B cell (primary cell): Measurements from ENCODE around the gene DNAJA2. TPM values are rescaled to one million over a fixed set of nuclear protein-coding genes. Genes with fewer than 3 reads are reported as not detected.

ENCODE experiments used
- ATAC-seq: fragments of 200-7000 bp; cut with Tn5 transposase; one replicate; pipeline ENCODE4 v1.10.0; 2021; ENCODE audit warnings: low read depth, mild to moderate bottlenecking, moderate number of reproducible peaks, moderate library complexity
- CTCF ChIA-PET: fragments of 350-600 bp; sonication (Branson Sonifier 250); formaldehyde crosslinking; loops from one replicate; lab custom pipeline; 2021; ENCODE audit warnings: antibody characterized with exemption, inconsistent platforms; lab: Charles Lee
- POLR2A ChIA-PET: fragments of 350-600 bp; sonication (Branson Sonifier 250); formaldehyde crosslinking; loops from one replicate; lab custom pipeline; 2021; ENCODE audit warnings: antibody characterized with exemption; lab: Charles Lee
- DNase-seq: peaks from one replicate; pipeline ENCODE4 v3.0.0; 2013
- H2AFZ ChIP-seq: 2 replicates; pipeline ENCODE4 v1.6.1; 2012; ENCODE audit warnings: mild to moderate bottlenecking, low read depth, low read length; ENCODE audit not compliant: insufficient read depth, poor library complexity, severe bottlenecking
- H3K27ac ChIP-seq, 2 donors: 1 replicate in 1 of 2; 2 replicates in 1 of 2; pipeline ENCODE4 v1.5.1; 2012 to 2013; ENCODE audit warnings: low read length in 2 of 2, mild to moderate bottlenecking in 2 of 2, moderate library complexity in 1 of 2
- H3K27me3 ChIP-seq, 4 experiments: fragments of 200-600 bp in 1 of 4; sonication (generic) in 1 of 4; replicated peaks in 1 of 4; 1 replicate in 2 of 4; 2 replicates in 2 of 4; pipeline versions ENCODE4 v1.6.1 to v1.7.0; 2013 to 2016; ENCODE audit warnings: low read length in 3 of 4, mild to moderate bottlenecking in 2 of 4, mixed read lengths in 1 of 4, moderate library complexity in 1 of 4; ENCODE audit not compliant: insufficient read depth in 4 of 4, control insufficient read depth in 3 of 4; ENCODE audit errors: control extremely low read depth in 1 of 4
- H3K36me3 ChIP-seq, 2 experiments: replicated peaks in 1 of 2; 1 replicate in 1 of 2; 2 replicates in 1 of 2; pipeline versions ENCODE4 v1.6.1 to v1.7.1; 2013; ENCODE audit warnings: low read length in 1 of 2; ENCODE audit not compliant: insufficient read depth in 2 of 2, control insufficient read depth in 1 of 2; ENCODE audit errors: control extremely low read depth in 1 of 2, extremely low read depth in 1 of 2
- H3K4me1 ChIP-seq, 2 donors: fragments of 200-600 bp in 1 of 2; sonication (generic) in 1 of 2; 1 replicate in 1 of 2; 2 replicates in 1 of 2; pipeline versions ENCODE4 v1.5.1 to v1.6.1; 2013 to 2017; ENCODE audit warnings: low read length in 2 of 2; ENCODE audit not compliant: control insufficient read depth in 2 of 2, insufficient read depth in 2 of 2
- H3K4me2 ChIP-seq: replicated peaks from 2 replicates; pipeline ENCODE3; 2012; ENCODE audit warnings: mild to moderate bottlenecking, low read depth, low read length; ENCODE audit not compliant: poor library complexity, severe bottlenecking
- H3K4me3 ChIP-seq, 5 experiments: fragments of 200-600 bp in 1 of 5; sonication (generic) in 1 of 5; 1 replicate in 3 of 5; 2 replicates in 2 of 5; pipeline versions ENCODE4 v1.5.1 to v1.7.0; 2011 to 2016; ENCODE audit warnings: low read length in 4 of 5, mild to moderate bottlenecking in 4 of 5, low read depth in 2 of 5, control low read depth in 1 of 5, moderate library complexity in 1 of 5; ENCODE audit not compliant: insufficient read depth in 1 of 5; ENCODE audit errors: control extremely low read depth in 1 of 5, extremely low read depth in 1 of 5
- H3K79me2 ChIP-seq: fragments of 200-600 bp; sonication (generic); one replicate; pipeline ENCODE4 v1.6.0; 2016; ENCODE audit warnings: low read length; ENCODE audit not compliant: control insufficient read depth, insufficient read depth
- H3K9ac ChIP-seq: fragments of 200-600 bp; sonication (generic); 2 replicates; pipeline ENCODE4 v1.6.1; 2017; ENCODE audit warnings: mild to moderate bottlenecking, low read length, moderate library complexity
- H3K9me3 ChIP-seq, 3 donors: one replicate each; pipeline versions ENCODE4 v1.6.1 to v1.7.1; 2013; ENCODE audit warnings: low read length in 2 of 3; ENCODE audit not compliant: control insufficient read depth in 2 of 3, insufficient read depth in 1 of 3; ENCODE audit errors: control extremely low read depth in 1 of 3
- H4K20me1 ChIP-seq: 2 replicates; pipeline ENCODE4 v1.6.0; 2012; ENCODE audit warnings: mild to moderate bottlenecking, low read length; ENCODE audit not compliant: insufficient read depth, control insufficient read depth, poor library complexity, severe bottlenecking
- H3K27ac Mint-ChIP-seq: one replicate; pipeline ENCODE4 v1.8.0; 2021; ENCODE audit warnings: mixed read lengths
- H3K27me3 Mint-ChIP-seq: one replicate; pipeline ENCODE4 v1.8.0; 2021; ENCODE audit warnings: mixed read lengths
- H3K4me1 Mint-ChIP-seq: one replicate; pipeline ENCODE4 v1.8.0; 2021; ENCODE audit warnings: mixed read lengths
- H3K4me3 Mint-ChIP-seq: one replicate; pipeline ENCODE4 v1.8.0; 2021; ENCODE audit warnings: mixed read lengths
- H3K9me3 Mint-ChIP-seq: one replicate; pipeline ENCODE4 v1.8.0; 2022; ENCODE audit warnings: mixed read lengths; ENCODE audit not compliant: insufficient read depth
- EZH2 ChIP-seq: IDR thresholded peaks from 2 replicates; pipeline ENCODE4 v1.6.1; 2012; ENCODE audit warnings: borderline replicate concordance, low read depth, mild to moderate bottlenecking, moderate library complexity, low read length; ENCODE audit not compliant: insufficient read depth, poor library complexity, severe bottlenecking
- WGBS: methylation state at CpG from one replicate; pipeline ENCODE4 v1.1.5; 2013; ENCODE audit warnings: missing lambda C conversion rate; ENCODE audit not compliant: insufficient coverage; 5-methylcytosine and 5-hydroxymethylcytosine counted together
- intact Hi-C: fragments of 100-400 bp; cut with micrococcal nuclease; formaldehyde crosslinking; loops from one replicate; pipeline ENCODE4 v1.10.0; 2022
- polyA plus RNA-seq: library from polyadenylated mRNA; depleted of rRNA; stranded (reverse); fragments of >200 nt; gene quantifications from 2 replicates; pipeline ENCODE4 v1.2.3, GENCODE V29; 2012
- total RNA-seq, 2 donors: library from RNA; stranded (reverse); fragments of 120-200 nt in 1 of 2; gene quantifications; 1 replicate in 1 of 2; 2 replicates in 1 of 2; pipeline versions ENCODE4 v1.2.3 to v1.2.4, GENCODE V29; 2013 to 2022
- TF ChIP-seq, protein P1 (sequence below): fragments of 200-600 bp; IDR thresholded peaks from one replicate; pipeline ENCODE4 v1.8.0; 2022; ENCODE audit warnings: antibody characterized with exemption, mild to moderate bottlenecking

DNAJA2 gene
- total and polyA plus RNA-seq, 2 donors (not counting 1 experiment from before 2014, with no cell fraction given), result 8.8 to 57.0 TPM

DNA sequence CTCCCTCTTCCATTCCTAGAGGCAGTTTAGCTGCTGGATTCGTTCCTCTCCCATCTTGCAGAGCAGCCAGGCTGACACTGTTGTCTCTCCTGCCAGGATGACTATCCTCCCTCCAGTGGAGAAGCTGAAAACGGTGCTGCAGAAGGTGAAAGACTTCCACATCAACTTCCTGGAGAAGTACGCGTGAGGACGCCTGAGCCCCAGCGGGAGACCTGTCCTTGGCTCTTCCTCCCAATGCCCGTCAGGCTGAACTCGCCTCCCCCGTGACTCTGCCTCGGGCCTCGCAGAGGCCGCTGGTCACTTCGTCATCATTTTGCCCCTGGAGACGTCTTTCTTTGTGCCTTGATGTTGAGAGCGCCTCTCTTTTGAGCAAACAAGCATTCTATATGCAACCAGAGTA, 44.7 kb downstream of the DNAJA2 start:
- Mint-ChIP-seq H3K4me1 (peaks cover 7% of the 10 kb centered on the region), H3K27me3 (no peaks in the 10 kb centered on the region), H3K27ac (no peak overlapping the region), H3K4me3 (no peak overlapping the region), H3K9me3 (no peaks in the 10 kb centered on the region)
- Histone ChIP-seq H3K9ac (no peak overlapping the region), H3K27me3 (no peaks in the 10 kb centered on the region), H3K27ac (no peak overlapping the region), H3K9me3 (no peaks in the 10 kb centered on the region), H4K20me1 (no peaks in the 10 kb centered on the region), H3K4me3 (no peak overlapping the region), H2AFZ (no peak overlapping the region), H3K36me3 (peaks cover 0 to 17% of the 10 kb centered on the region in 2 experiments), H3K4me2 (no peak overlapping the region), H3K4me1 (peaks cover 5 to 18% of the 10 kb centered on the region in 2 donors), H3K79me2 (no peaks in the 10 kb centered on the region)
- WGBS, result 92% methylated on average over 15 of the region's 15 CpGs
- intact Hi-C loops, result loop anchor here (1.0 to 10.0 kb wide), 4 partner anchors 10 to 374 kb away; no protein-coding TSS in a partner anchor
- DNase-seq (no peak), ATAC-seq (no peak)
- ChIA-PET POLR2A (no interaction called here), CTCF (interaction anchor here (0.7 to 10.6 kb wide), 9 partner anchors 10 to 255 kb away, joined by 3 to 118 read pairs (median 6); no protein-coding TSS in a partner anchor)
- TF ChIP-seq EZH2, result no peak
- TF ChIP-seq, protein P1, sequence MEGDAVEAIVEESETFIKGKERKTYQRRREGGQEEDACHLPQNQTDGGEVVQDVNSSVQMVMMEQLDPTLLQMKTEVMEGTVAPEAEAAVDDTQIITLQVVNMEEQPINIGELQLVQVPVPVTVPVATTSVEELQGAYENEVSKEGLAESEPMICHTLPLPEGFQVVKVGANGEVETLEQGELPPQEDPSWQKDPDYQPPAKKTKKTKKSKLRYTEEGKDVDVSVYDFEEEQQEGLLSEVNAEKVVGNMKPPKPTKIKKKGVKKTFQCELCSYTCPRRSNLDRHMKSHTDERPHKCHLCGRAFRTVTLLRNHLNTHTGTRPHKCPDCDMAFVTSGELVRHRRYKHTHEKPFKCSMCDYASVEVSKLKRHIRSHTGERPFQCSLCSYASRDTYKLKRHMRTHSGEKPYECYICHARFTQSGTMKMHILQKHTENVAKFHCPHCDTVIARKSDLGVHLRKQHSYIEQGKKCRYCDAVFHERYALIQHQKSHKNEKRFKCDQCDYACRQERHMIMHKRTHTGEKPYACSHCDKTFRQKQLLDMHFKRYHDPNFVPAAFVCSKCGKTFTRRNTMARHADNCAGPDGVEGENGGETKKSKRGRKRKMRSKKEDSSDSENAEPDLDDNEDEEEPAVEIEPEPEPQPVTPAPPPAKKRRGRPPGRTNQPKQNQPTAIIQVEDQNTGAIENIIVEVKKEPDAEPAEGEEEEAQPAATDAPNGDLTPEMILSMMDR, result no peak

DNA sequence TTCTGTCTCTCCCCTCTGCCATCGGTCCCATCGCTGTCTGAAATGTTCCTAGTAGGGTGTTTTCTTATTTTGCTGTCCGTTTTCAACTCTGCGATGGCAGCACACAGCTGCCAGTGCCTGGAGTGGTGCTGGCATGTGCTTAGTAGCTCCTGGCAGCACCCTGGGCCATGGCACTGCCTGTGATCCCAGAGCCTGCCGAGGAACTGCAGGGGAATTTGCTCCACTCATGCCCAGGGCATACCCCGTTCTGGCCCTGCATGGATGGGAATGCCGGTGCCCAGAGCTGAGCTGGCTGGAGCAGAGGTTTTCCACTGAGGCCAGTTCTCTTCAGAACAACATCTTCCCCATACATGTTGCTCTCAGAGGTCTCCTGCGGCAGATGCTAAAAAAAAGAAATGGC, 46.2 kb downstream of the DNAJA2 start:
- H3K4me1 Mint-ChIP-seq, result no peaks in the 10 kb centered on the region
- DNase-seq (no peak), ATAC-seq (no peak)
- peaks cover 0 to 8% of the 10 kb centered on the region in 2 donors for H3K4me1 ChIP-seq
- H3K9ac ChIP-seq, result no peak overlapping the region
- no peak overlapping the region for H2AFZ ChIP-seq
- no peak overlapping the region for H3K4me3 Mint-ChIP-seq
- no peaks in the 10 kb centered on the region for H4K20me1 ChIP-seq
- no peaks in the 10 kb centered on the region for H3K27me3 Mint-ChIP-seq
- H3K9me3 Mint-ChIP-seq, result no peaks in the 10 kb centered on the region
- H3K27me3 ChIP-seq, result no peaks in the 10 kb centered on the region
- POLR2A ChIA-PET, result no interaction called here
- 96% methylated on average over 8 of the region's 8 CpGs for WGBS
- CTCF ChIA-PET, result interaction anchor here (0.8 to 10.6 kb wide), 6 partner anchors 9 to 254 kb away, joined by 3 to 118 read pairs (median 14); no protein-coding TSS in a partner anchor
- intact Hi-C loops, result loop anchor here (10.0 kb wide), 1 partner anchor 372 kb away; no protein-coding TSS in a partner anchor
- H3K27ac Mint-ChIP-seq, result no peak overlapping the region
- peaks cover 0 to 33% of the 10 kb centered on the region in 2 experiments for H3K36me3 ChIP-seq
- no peak overlapping the region for H3K4me3 ChIP-seq
- TF ChIP-seq, protein P1, result no peak
- no peak for TF ChIP-seq EZH2
- no peaks in the 10 kb centered on the region for H3K79me2 ChIP-seq
- H3K4me2 ChIP-seq, result no peak overlapping the region
- no peak overlapping the region for H3K27ac ChIP-seq
- H3K9me3 ChIP-seq, result no peaks in the 10 kb centered on the region
